GM19351 (cell line): ENCODE data around the gene PPBP.
"Not testable (repeated sequence)": the region's sequence is repeated elsewhere in the genome, so short reads cannot be mapped to it uniquely, and the experiment has no call there.

Experiments used
- ATAC-seq: cut with Tn5 transposase; IDR thresholded peaks from one replicate; pipeline ENCODE4 v1.9.1; 2021; ENCODE audit warnings: mild to moderate bottlenecking, moderate library complexity; ENCODE audit not compliant: unreplicated experiment

The PPBP gene

GRCh38 chr4:73950376-73950920 lies 37.5 kb downstream of the PPBP start:
- ATAC-seq, result not testable (repeated sequence)

DNA sequence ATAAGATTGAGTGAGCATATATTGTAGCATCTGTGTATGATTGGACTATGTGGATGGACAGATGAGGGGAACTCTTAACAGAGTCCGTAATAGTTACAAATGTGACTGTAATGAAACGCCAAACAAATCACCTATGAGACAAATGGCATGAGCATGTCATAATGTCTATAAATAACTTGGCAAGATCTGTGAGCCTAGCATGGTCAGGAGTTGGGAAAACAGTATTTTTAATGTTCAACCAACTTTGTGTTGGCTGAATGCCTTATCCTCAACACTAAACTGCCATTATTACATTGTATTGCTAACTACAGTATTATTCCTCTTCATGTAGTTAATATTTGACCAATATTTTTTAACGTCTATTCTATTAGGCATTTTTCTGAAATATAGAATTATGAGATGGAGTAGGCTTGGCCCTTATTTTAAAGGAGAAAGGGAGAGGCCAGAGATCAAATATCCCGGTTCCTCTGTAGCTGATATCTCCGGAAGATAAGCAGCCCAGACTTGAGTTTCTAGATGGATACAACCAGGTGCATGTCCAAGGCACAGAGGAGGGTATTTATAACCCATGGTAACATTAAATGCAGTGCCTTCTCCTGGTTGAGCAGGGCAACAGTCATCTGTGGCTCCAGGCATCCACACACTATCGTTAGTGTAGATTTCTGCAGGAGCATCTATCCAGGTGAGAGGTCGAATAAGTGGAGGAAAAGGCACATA lies 38.8 kb downstream of the PPBP start:
- ATAC-seq, result no peak

DNA sequence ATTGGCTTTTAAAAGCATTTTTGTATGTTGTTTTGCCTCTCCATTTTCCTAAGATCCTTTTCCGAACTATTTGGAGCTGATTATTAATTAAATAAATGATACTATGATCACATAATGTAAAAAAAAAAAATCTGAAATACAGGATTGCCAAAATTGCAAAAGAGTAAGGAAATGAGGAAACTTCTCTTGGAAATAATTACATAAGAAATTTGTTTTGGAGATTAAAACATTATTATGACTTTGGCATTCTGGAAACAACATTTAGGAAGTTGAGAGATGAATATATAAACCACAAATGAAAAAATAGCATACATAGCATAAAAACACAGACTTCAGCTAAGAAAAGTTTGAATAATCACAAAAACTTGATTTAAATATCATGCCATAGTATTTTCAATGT lies 39.7 kb downstream of the PPBP start:
- ATAC-seq, result no peak

GRCh38 chr4:73947239-73947985 lies 40.6 kb downstream of the PPBP start:
- no peak for ATAC-seq

- ATAC-seq, result no peak
Observed at GRCh38 chr4:73945674-73946449, 42.1 kb downstream of the PPBP start.

DNA sequence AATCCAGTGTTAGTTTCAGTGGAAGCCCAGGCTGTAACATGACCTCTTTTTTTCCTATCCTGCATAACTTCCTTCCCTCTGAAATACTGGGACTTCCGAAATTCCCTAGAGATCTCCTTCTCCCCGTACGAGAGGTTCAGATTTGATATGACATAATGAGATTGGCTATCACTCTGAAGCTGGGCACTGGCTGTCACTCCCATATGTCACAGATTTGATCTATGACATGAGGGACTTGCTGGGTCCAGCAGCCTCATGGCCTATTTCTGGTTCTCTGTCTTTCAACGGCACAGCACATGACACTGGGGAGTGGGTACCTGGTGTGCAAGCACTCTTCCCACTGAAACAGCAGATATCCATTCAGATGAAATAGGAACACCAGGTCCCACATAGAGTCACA lies 42.9 kb downstream of the PPBP start:
- no peak for ATAC-seq

DNA sequence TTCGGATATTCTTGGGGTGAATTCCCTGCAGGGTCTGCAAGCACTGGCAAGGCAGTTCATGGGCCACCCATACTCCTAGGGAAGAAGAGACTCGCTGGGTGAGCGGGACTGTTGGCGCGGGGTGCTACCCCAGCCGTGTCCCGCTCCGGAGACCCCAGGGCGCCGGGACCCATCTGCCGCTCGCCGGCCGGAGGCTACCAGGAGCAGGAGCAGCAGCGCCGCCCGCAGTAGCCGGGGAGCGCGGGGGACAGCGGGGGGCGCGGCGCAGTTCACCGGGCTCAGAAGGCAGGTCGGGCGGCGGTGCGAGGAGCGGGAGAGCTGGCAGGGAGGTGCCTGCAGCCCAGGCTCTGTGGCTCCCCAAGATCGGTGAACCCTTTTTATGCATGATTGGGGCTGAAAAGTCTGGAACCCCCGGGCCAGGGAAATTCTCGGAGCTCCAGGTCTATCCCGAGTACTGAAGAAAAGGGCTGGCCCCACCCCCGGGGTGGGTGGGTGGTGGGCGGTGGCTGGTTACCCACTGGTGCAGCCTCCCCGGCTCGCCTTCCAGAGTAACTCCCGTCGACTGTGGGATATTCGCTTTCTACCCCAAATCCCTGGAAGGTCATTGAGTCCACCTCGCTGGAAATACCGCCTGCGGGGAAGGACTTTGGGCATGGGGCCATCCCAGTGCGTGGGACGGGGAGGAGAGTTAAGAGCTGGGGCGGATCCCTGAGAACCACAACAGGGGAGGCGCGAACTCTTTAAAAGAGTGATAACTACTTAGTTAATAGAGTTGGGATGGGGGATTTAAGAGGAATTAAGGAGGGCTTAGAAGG lies 43.7 kb downstream of the PPBP start:
- ATAC-seq, result no peak

DNA sequence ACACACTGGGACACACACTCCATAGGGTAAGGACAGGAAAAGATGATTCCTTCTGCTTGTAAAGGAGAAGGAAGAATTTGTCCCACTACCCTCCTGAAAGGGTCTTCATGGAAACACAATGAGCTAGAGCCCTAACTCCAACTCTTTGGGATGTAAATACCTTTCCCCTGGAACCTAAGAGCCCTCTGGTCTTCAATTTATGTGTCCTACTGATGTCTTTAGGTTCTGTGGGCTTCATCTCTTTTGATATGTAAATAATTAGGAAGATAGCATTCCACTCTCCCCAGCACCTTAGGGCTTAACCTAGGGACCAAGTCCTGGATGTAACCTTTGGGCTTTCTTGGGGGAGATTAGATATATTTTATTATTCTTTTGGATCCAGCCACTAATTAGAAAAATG lies 44.4 kb downstream of the PPBP start:
- no peak for ATAC-seq

DNA sequence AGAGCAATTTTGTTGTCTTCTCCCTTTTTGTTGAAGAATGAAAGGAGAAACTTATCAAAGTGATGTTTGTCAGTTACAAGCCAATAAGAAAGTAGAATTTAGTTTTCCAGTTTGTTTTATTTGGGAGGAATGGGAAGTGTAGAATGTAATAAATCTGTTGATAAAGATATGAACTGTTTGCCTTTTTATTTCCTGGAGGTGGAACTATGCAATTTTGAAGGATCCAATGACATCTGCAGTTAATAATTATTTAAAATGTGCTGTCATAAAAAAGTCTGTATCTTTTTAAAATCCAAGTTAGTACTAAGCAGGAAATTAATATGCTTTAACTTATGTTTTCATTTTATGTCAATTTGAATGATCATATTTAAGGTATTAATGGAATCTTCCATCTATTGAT lies 51.0 kb downstream of the PPBP start:
- no peak for ATAC-seq
